GM12864 (cell line): ENCODE results near the gene CREM.

Experiments used
- DNase-seq: peaks from one replicate; pipeline ENCODE4 v3.0.0-alpha.2; 2011; ENCODE audit warnings: low read depth
- H3K4me3 ChIP-seq: 2 replicates; pipeline ENCODE4 v1.5.1; 2011; ENCODE audit warnings: mild to moderate bottlenecking, low read depth, low read length, control low read depth
- CTCF ChIP-seq: IDR thresholded peaks from 2 replicates; pipeline ENCODE4 v1.5.1; 2011; ENCODE audit warnings: low read depth, mild to moderate bottlenecking, moderate library complexity, low read length, control low read depth, inconsistent platforms; ENCODE audit errors: missing control alignments

Gene CREM

GRCh38 chr10:35185260-35186034 is 58.8 kb downstream of the CREM start:
- DNase-seq, result peak; percentile 40
- no peak for TF ChIP-seq CTCF
- H3K4me3 ChIP-seq, result no peak overlapping the region

- no peak for DNase-seq
- H3K4me3 ChIP-seq, result no peak overlapping the region
- TF ChIP-seq CTCF, result no peak
These were observed 62.3 kb downstream of the CREM start for GRCh38 chr10:35188954-35189353.

GRCh38 chr10:35191523-35191922 is 64.9 kb downstream of the CREM start:
- DNase-seq, result no peak
- no peak for TF ChIP-seq CTCF
- no peak overlapping the region for H3K4me3 ChIP-seq

GRCh38 chr10:35192645-35193249 is 66.1 kb downstream of the CREM start:
- no peak for TF ChIP-seq CTCF
- no peak overlapping the region for H3K4me3 ChIP-seq
- no peak for DNase-seq

- no peak overlapping the region for H3K4me3 ChIP-seq
- DNase-seq, result no peak
- no peak for TF ChIP-seq CTCF
These were observed 67.8 kb downstream of the CREM start for GRCh38 chr10:35194471-35194870.

- DNase-seq, result no peak
- no peak for TF ChIP-seq CTCF
- H3K4me3 ChIP-seq, result no peak overlapping the region; the same call in 1 of the 2 replicates
These were observed 68.3 kb downstream of the CREM start for GRCh38 chr10:35194906-35195305.
